ACC112 (cell line): ENCODE measurements around the gene BMP8B.
"Not testable (repeated sequence)": the region's sequence is repeated elsewhere in the genome, so short reads cannot be mapped to it uniquely, and the experiment has no call there.

ENCODE experiments used
- H2AFZ ChIP-seq: fragments of 200-600 bp; sonication (generic); one replicate; pipeline ENCODE4 v1.6.0; 2017; ENCODE audit warnings: antibody characterized with exemption, low read length; ENCODE audit not compliant: unreplicated experiment
- H3K27ac ChIP-seq: fragments of 200-600 bp; sonication (generic); 2 replicates; pipeline ENCODE4 v1.5.1; 2014; ENCODE audit warnings: low read depth, mild to moderate bottlenecking, antibody characterized with exemption, low read length, moderate library complexity
- H3K27me3 ChIP-seq: fragments of 200-600 bp; sonication (generic); 2 replicates; pipeline ENCODE4 v1.6.1; 2014; ENCODE audit warnings: mild to moderate bottlenecking, antibody characterized with exemption, low read length, moderate library complexity, mixed read lengths; ENCODE audit not compliant: insufficient read depth
- H3K36me3 ChIP-seq: fragments of 200-600 bp; sonication (generic); 2 replicates; pipeline ENCODE4 v1.6.1; 2016; ENCODE audit warnings: mild to moderate bottlenecking, antibody characterized with exemption, low read length, moderate library complexity, mixed read lengths; ENCODE audit not compliant: insufficient read depth
- H3K4me1 ChIP-seq: fragments of 200-600 bp; sonication (generic); one replicate; pipeline ENCODE4 v1.6.1; 2016; ENCODE audit warnings: low read length, mixed read lengths; ENCODE audit not compliant: insufficient read depth, unreplicated experiment, control insufficient read depth
- H3K4me3 ChIP-seq: fragments of 200-600 bp; sonication (generic); 2 replicates; pipeline ENCODE4 v1.5.1; 2014; ENCODE audit warnings: mild to moderate bottlenecking, low read depth, low read length
- H3K79me2 ChIP-seq: fragments of 200-600 bp; sonication (generic); one replicate; pipeline ENCODE4 v1.6.0; 2016; ENCODE audit warnings: low read length; ENCODE audit not compliant: control insufficient read depth, unreplicated experiment, insufficient read depth

Gene BMP8B

GRCh38 chr1:39788758-39789570, at the start of gene BMP8B:
Gene BMP8B (minus strand): TSS chr1:39788865. CDS start chr1:39788485, 380 bp downstream.
- Histone ChIP-seq H3K36me3 (no peaks in the 10 kb centered on the region), H3K27me3 (peaks cover 25% of the 10 kb centered on the region), H3K79me2 (no peaks in the 10 kb centered on the region), H3K4me3 (peak within 1 kb of the TSS; percentile 68), H3K4me1 (peaks cover 4% of the 10 kb centered on the region), H3K27ac (no peak within 1 kb of the TSS), H2AFZ (no peak within 1 kb of the TSS)

GRCh38 chr1:39836595-39837110, 48.0 kb upstream of the BMP8B start:
- Histone ChIP-seq H3K4me3 (no peak overlapping the region), H3K27me3 (no peaks in the 10 kb centered on the region), H3K79me2 (no peaks in the 10 kb centered on the region), H3K36me3 (peaks cover 31% of the 10 kb centered on the region), H3K27ac (no peak overlapping the region), H3K4me1 (no peaks in the 10 kb centered on the region), H2AFZ (no peak overlapping the region)

GRCh38 chr1:39835935-39836594, 47.4 kb upstream of the BMP8B start:
- H3K4me3 ChIP-seq = no peak overlapping the region
- no peak overlapping the region for H2AFZ ChIP-seq
- H3K79me2 ChIP-seq = no peaks in the 10 kb centered on the region
- H3K27ac ChIP-seq = no peak overlapping the region
- peaks cover 25% of the 10 kb centered on the region for H3K36me3 ChIP-seq
- H3K4me1 ChIP-seq = no peaks in the 10 kb centered on the region
- H3K27me3 ChIP-seq = no peaks in the 10 kb centered on the region

GRCh38 chr1:39835110-39835509, 46.4 kb upstream of the BMP8B start:
- Histone ChIP-seq H3K4me3 (no peak overlapping the region), H2AFZ (no peak overlapping the region), H3K4me1 (no peaks in the 10 kb centered on the region), H3K27ac (no peak overlapping the region), H3K36me3 (peaks cover 16% of the 10 kb centered on the region; the same call in 1 of the 2 replicates), H3K79me2 (no peaks in the 10 kb centered on the region), H3K27me3 (no peaks in the 10 kb centered on the region)

GRCh38 chr1:39833621-39834385, 45.1 kb upstream of the BMP8B start:
- H3K27me3 ChIP-seq = 0 out of 2 replicates have a peak, but pooled peaks cover 4% of the 10 kb centered on the region
- H2AFZ ChIP-seq = no peak overlapping the region
- no peaks in the 10 kb centered on the region for H3K4me1 ChIP-seq
- H3K4me3 ChIP-seq = no peak overlapping the region
- peaks cover 9% of the 10 kb centered on the region; the same call in 1 of the 2 replicates for H3K36me3 ChIP-seq
- H3K27ac ChIP-seq = no peak overlapping the region
- H3K79me2 ChIP-seq = no peaks in the 10 kb centered on the region

GRCh38 chr1:39833121-39833520, 44.5 kb upstream of the BMP8B start:
- H3K27me3 ChIP-seq = 0 out of 2 replicates have a peak, but pooled peaks cover 4% of the 10 kb centered on the region
- no peak overlapping the region for H2AFZ ChIP-seq
- no peaks in the 10 kb centered on the region for H3K4me1 ChIP-seq
- no peaks in the 10 kb centered on the region for H3K79me2 ChIP-seq
- no peak overlapping the region for H3K4me3 ChIP-seq
- H3K27ac ChIP-seq = no peak overlapping the region
- H3K36me3 ChIP-seq = peaks cover 7% of the 10 kb centered on the region; the same call in 1 of the 2 replicates

GRCh38 chr1:39832294-39832693, 43.6 kb upstream of the BMP8B start:
- Histone ChIP-seq H3K79me2 (no peaks in the 10 kb centered on the region), H3K4me3 (no peak overlapping the region), H2AFZ (no peak overlapping the region), H3K4me1 (no peaks in the 10 kb centered on the region), H3K27ac (no peak overlapping the region), H3K36me3 (peaks cover 7% of the 10 kb centered on the region; the same call in 1 of the 2 replicates), H3K27me3 (0 out of 2 replicates have a peak, but pooled peaks cover 4% of the 10 kb centered on the region)

GRCh38 chr1:39829791-39830533, 41.3 kb upstream of the BMP8B start:
- Histone ChIP-seq H3K36me3 (no peaks in the 10 kb centered on the region), H3K4me3 (no peak overlapping the region), H3K27me3 (0 out of 2 replicates have a peak, but pooled peaks cover 4% of the 10 kb centered on the region), H2AFZ (no peak overlapping the region), H3K4me1 (no peaks in the 10 kb centered on the region), H3K79me2 (no peaks in the 10 kb centered on the region), H3K27ac (no peak overlapping the region)

GRCh38 chr1:39828734-39829133, 40.1 kb upstream of the BMP8B start:
- no peak overlapping the region for H3K4me3 ChIP-seq
- H3K27me3 ChIP-seq = 0 out of 2 replicates have a peak, but pooled peaks cover 4% of the 10 kb centered on the region
- no peak overlapping the region for H3K27ac ChIP-seq
- H3K79me2 ChIP-seq = no peaks in the 10 kb centered on the region
- H3K4me1 ChIP-seq = no peaks in the 10 kb centered on the region
- no peak overlapping the region for H2AFZ ChIP-seq
- no peaks in the 10 kb centered on the region for H3K36me3 ChIP-seq

- not testable (repeated sequence) for H3K36me3 ChIP-seq, H3K27ac ChIP-seq, H3K4me3 ChIP-seq, H3K79me2 ChIP-seq, H2AFZ ChIP-seq, H3K4me1 ChIP-seq, H3K27me3 ChIP-seq
Observed at GRCh38 chr1:39828255-39828654, 39.6 kb upstream of the BMP8B start.
